SK-N-SH (cell line): ENCODE data around the gene CGB7. TPM values are rescaled to one million over a fixed set of nuclear protein-coding genes. Genes with fewer than 3 reads are reported as not detected.

Experiments
- CTCF ChIA-PET: fragments of 300-600, 350-600 bp; formaldehyde crosslinking; extraction: SDS; loops from one replicate; lab custom pipeline; 2021; lab: Yijun Ruan, JAX
- POLR2A ChIA-PET: fragments of 350-600 bp; sonication (Branson Sonifier 250); formaldehyde crosslinking; extraction: SDS; loops from one replicate; lab custom pipeline; 2020; ENCODE audit warnings: antibody characterized with exemption, inconsistent platforms; lab: Yijun Ruan, JAX
- DNase-seq: peaks from one replicate; pipeline ENCODE4 v3.0.0; 2012
- H2AFZ ChIP-seq: fragments of 200-600 bp; sonication (generic); 2 replicates; pipeline ENCODE4 v1.8.1; 2016; ENCODE audit warnings: antibody characterized with exemption, mild to moderate bottlenecking, low read depth
- H3F3A ChIP-seq: fragments of 200-600 bp; sonication (generic); replicated peaks from 2 replicates; pipeline ENCODE3; 2016; ENCODE audit warnings: antibody characterized with exemption, mild to moderate bottlenecking; ENCODE audit not compliant: insufficient read depth
- H3K27ac ChIP-seq, 2 experiments: fragments of 200-500 bp in 1 of 2; fragments of 200-600 bp in 1 of 2; sonication (Bioruptor generic) in 1 of 2; sonication (generic), shearing (Covaris generic) in 1 of 2; 2 replicates each; pipeline versions ENCODE4 v1.5.1 to v1.6.1; 2014 to 2016; ENCODE audit warnings: low read depth in 2 of 2, inconsistent platforms in 1 of 2, low read length in 1 of 2, mild to moderate bottlenecking in 1 of 2, mixed read lengths in 1 of 2
- H3K27me3 ChIP-seq: fragments of 200-600 bp; sonication (generic), shearing (Covaris generic); 2 replicates; pipeline ENCODE4 v1.6.1; 2016; ENCODE audit warnings: mixed run types; ENCODE audit not compliant: insufficient read depth
- H3K36me3 ChIP-seq, 2 experiments: fragments of 200-500 bp in 1 of 2; fragments of 200-600 bp in 1 of 2; sonication (Bioruptor generic) in 1 of 2; sonication (generic) in 1 of 2; replicated peaks in 1 of 2; 2 replicates each; pipeline versions ENCODE3 to v1.5.1; 2014 to 2016; ENCODE audit warnings: low read length in 1 of 2, mild to moderate bottlenecking in 1 of 2; ENCODE audit not compliant: insufficient read depth in 2 of 2, control insufficient read depth in 1 of 2
- H3K4me1 ChIP-seq, 2 experiments: fragments of 200-500 bp in 1 of 2; fragments of 200-600 bp in 1 of 2; sonication (Bioruptor generic) in 1 of 2; sonication (generic), shearing (Covaris generic) in 1 of 2; 2 replicates each; pipeline versions ENCODE4 v1.5.1 to v1.6.1; 2014 to 2016; ENCODE audit warnings: low read depth in 1 of 2, low read length in 1 of 2, mixed run types in 1 of 2; ENCODE audit not compliant: insufficient read depth in 2 of 2, control insufficient read depth in 1 of 2
- H3K4me2 ChIP-seq: fragments of 200-600 bp; sonication (generic), shearing (Covaris generic); 2 replicates; pipeline ENCODE4 v1.6.1; 2017; ENCODE audit warnings: mixed run types
- H3K4me3 ChIP-seq, 2 experiments: fragments of 200-500 bp in 1 of 2; fragments of 200-600 bp in 1 of 2; sonication (Bioruptor generic) in 1 of 2; sonication (generic), shearing (Covaris generic) in 1 of 2; 2 replicates each; pipeline versions ENCODE4 v1.5.1 to v1.8.1; 2014 to 2016; ENCODE audit warnings: low read depth in 2 of 2, inconsistent platforms in 1 of 2, low read length in 1 of 2, mild to moderate bottlenecking in 1 of 2, mixed read lengths in 1 of 2, moderate library complexity in 1 of 2
- H3K79me2 ChIP-seq: fragments of 200-600 bp; sonication (generic); 2 replicates; pipeline ENCODE4 v1.8.1; 2017; ENCODE audit warnings: mild to moderate bottlenecking; ENCODE audit not compliant: insufficient read depth
- H3K9ac ChIP-seq: fragments of 200-600 bp; sonication (generic); 2 replicates; pipeline ENCODE4 v1.6.1; 2017; ENCODE audit warnings: mixed run types
- H3K9me2 ChIP-seq: fragments of 200-600 bp; sonication (generic); 2 replicates; pipeline ENCODE4 v1.6.1; 2017; ENCODE audit warnings: mixed run types
- H3K9me3 ChIP-seq: fragments of 200-600 bp; sonication (generic); 2 replicates; pipeline ENCODE4 v1.6.1; 2017; ENCODE audit warnings: mixed run types, mild to moderate bottlenecking, moderate library complexity
- H4K20me1 ChIP-seq: fragments of 200-600 bp; sonication (generic); 2 replicates; pipeline ENCODE4 v1.6.1; 2017; ENCODE audit warnings: mild to moderate bottlenecking, mixed run types; ENCODE audit not compliant: insufficient read depth
- CTCF ChIP-seq: fragments of 200-600 bp; sonication (generic); IDR thresholded peaks from 2 replicates; pipeline ENCODE4 v1.6.1; 2017; ENCODE audit warnings: antibody characterized with exemption, mild to moderate bottlenecking, moderate library complexity
- FOXM1 ChIP-seq: IDR thresholded peaks from 2 replicates; pipeline ENCODE4 v1.4.0; 2012; ENCODE audit warnings: low read depth, mild to moderate bottlenecking
- GABPA ChIP-seq: IDR thresholded peaks from 2 replicates; pipeline ENCODE4 v1.4.0; 2012; ENCODE audit warnings: low read depth, mild to moderate bottlenecking
- GATA2 ChIP-seq: sonication (generic); formaldehyde crosslinking; IDR thresholded peaks from 2 replicates; pipeline ENCODE4 v1.5.0; 2020; ENCODE audit warnings: mild to moderate bottlenecking, missing genetic modification reagents
- MXI1 ChIP-seq: IDR thresholded peaks from 2 replicates; pipeline ENCODE4 v1.6.1; 2012; ENCODE audit warnings: mild to moderate bottlenecking, low read depth, low read length, improper control_type of control experiment
- NFIC ChIP-seq: IDR thresholded peaks from 2 replicates; pipeline ENCODE4 v1.4.0; 2012; ENCODE audit warnings: borderline replicate concordance
- NRF1 ChIP-seq: IDR thresholded peaks from 2 replicates; pipeline ENCODE4 v1.6.1; 2012; ENCODE audit warnings: low read depth, mild to moderate bottlenecking, low read length
- RAD21 ChIP-seq: IDR thresholded peaks from 2 replicates; pipeline ENCODE4 v1.6.1; 2012; ENCODE audit warnings: mild to moderate bottlenecking, low read length
- RFX5 ChIP-seq: IDR thresholded peaks from 2 replicates; pipeline ENCODE4 v1.6.1; 2012; ENCODE audit warnings: mild to moderate bottlenecking, improper control_type of control experiment, low read length
- SIN3A ChIP-seq: IDR thresholded peaks from 2 replicates; pipeline ENCODE4 v1.6.1; 2012; ENCODE audit warnings: low read depth, mild to moderate bottlenecking, low read length, moderate library complexity, borderline replicate concordance
- TCF12 ChIP-seq: IDR thresholded peaks from 2 replicates; pipeline ENCODE4 v1.4.0; 2012
- WGBS: methylation state at CpG from one replicate; pipeline ENCODE4 v1.1.6; 2017; ENCODE audit warnings: low lambda C conversion rate; 5-methylcytosine and 5-hydroxymethylcytosine counted together
- polyA plus RNA-seq, 3 experiments: library from polyadenylated mRNA; depleted of rRNA; stranded (reverse); fragments of >200 nt; gene quantifications; 2 replicates each; pipeline ENCODE4 v1.2.3, GENCODE V29; 2012
- TF ChIP-seq, protein P1 (sequence below): IDR thresholded peaks from 2 replicates; pipeline ENCODE4 v1.4.0; 2012; ENCODE audit warnings: low read depth, borderline replicate concordance

CGB7 gene
- polyA plus RNA-seq, 1 of the 3 experiments (the other 2 are of a cell fraction), result 2.0 TPM

GRCh38 chr19:49011194-49011593, 46.4 kb downstream of the CGB7 start:
- Histone ChIP-seq H3K79me2 (no peaks in the 10 kb centered on the region), H3K27me3 (no peaks in the 10 kb centered on the region), H3K9me2 (no peaks in the 10 kb centered on the region), H3K9me3 (no peaks in the 10 kb centered on the region), H3K27ac (no peak overlapping the region), H2AFZ (no peak overlapping the region), H3K4me1 (no peaks in the 10 kb centered on the region), H4K20me1 (no peaks in the 10 kb centered on the region), H3K9ac (no peak overlapping the region), H3F3A (peaks cover 7% of the 10 kb centered on the region), H3K4me2 (no peak overlapping the region), H3K36me3 (peaks cover 7 to 55% of the 10 kb centered on the region in 2 experiments)
- POLR2A ChIA-PET, result no interaction called here
- WGBS, result 90% methylated on average over 13 of the region's 17 CpGs
- no peak for TF ChIP-seq MXI1
- TF ChIP-seq FOXM1, result no peak
- TF ChIP-seq NRF1, result no peak
- no peak for TF ChIP-seq RAD21
- TF ChIP-seq, protein P1, sequence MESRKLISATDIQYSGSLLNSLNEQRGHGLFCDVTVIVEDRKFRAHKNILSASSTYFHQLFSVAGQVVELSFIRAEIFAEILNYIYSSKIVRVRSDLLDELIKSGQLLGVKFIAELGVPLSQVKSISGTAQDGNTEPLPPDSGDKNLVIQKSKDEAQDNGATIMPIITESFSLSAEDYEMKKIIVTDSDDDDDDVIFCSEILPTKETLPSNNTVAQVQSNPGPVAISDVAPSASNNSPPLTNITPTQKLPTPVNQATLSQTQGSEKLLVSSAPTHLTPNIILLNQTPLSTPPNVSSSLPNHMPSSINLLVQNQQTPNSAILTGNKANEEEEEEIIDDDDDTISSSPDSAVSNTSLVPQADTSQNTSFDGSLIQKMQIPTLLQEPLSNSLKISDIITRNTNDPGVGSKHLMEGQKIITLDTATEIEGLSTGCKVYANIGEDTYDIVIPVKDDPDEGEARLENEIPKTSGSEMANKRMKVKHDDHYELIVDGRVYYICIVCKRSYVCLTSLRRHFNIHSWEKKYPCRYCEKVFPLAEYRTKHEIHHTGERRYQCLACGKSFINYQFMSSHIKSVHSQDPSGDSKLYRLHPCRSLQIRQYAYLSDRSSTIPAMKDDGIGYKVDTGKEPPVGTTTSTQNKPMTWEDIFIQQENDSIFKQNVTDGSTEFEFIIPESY, result no peak
- no peak for TF ChIP-seq GABPA
- no peak for TF ChIP-seq GATA2 (CRISPR knock-in tag)
- no peak for TF ChIP-seq CTCF
- TF ChIP-seq, all 33 proteins: peak for 0
- H3K4me3 ChIP-seq, result no peak overlapping the region
- DNase-seq, result no peak
- CTCF ChIA-PET, result interaction anchor here (1.3 to 8.6 kb wide), 2 partner anchors 8 to 12 kb away, joined by 5 to 68 read pairs; no protein-coding TSS in a partner anchor

- Histone ChIP-seq H3K4me2 (no peak overlapping the region), H3K36me3 (peaks cover 7 to 59% of the 10 kb centered on the region in 2 experiments), H3F3A (peaks cover 7% of the 10 kb centered on the region), H3K9me3 (no peaks in the 10 kb centered on the region), H2AFZ (no peak overlapping the region), H4K20me1 (no peaks in the 10 kb centered on the region), H3K4me1 (no peaks in the 10 kb centered on the region), H3K9me2 (no peaks in the 10 kb centered on the region), H3K4me3 (no peak overlapping the region), H3K9ac (no peak overlapping the region), H3K27ac (no peak overlapping the region), H3K79me2 (no peaks in the 10 kb centered on the region), H3K27me3 (no peaks in the 10 kb centered on the region)
- WGBS, result 88% methylated on average over 18 of the region's 18 CpGs
- ChIA-PET POLR2A (interaction anchor here (0.6 to 2.4 kb wide), 2 partner anchors 9 kb away, joined by 3 to 7 read pairs; no protein-coding TSS in a partner anchor), CTCF (interaction anchor here (0.6 to 8.6 kb wide), 5 partner anchors 9 to 224 kb away, joined by 3 to 68 read pairs (median 3); no protein-coding TSS in a partner anchor)
- no peak for DNase-seq
- TF ChIP-seq SIN3A, result no peak
- TF ChIP-seq GABPA, result no peak
- TF ChIP-seq NFIC, result no peak
- no peak for TF ChIP-seq TCF12
- TF ChIP-seq RFX5, result no peak
These were observed 47.1 kb downstream of the CGB7 start for GRCh38 chr19:49010453-49010852.
